CD4-positive, CD25-positive, alpha-beta regulatory T cell (primary cell): ENCODE results near the gene SLC6A7. TPM values are rescaled to one million over a fixed set of nuclear protein-coding genes. Genes with fewer than 3 reads are reported as not detected.

Experiments used
- ATAC-seq, 2 donors: fragments of 150-1000 bp; cut with Tn5 transposase; one replicate each; pipeline ENCODE4 v1.10.0; 2021; ENCODE audit warnings: low read depth in 2 of 2, moderate number of reproducible peaks in 2 of 2, moderate library complexity in 1 of 2
- DNase-seq, 3 donors: peaks; one replicate each; pipeline versions ENCODE4 v3.0.0 to v3.0.0-alpha.2; 2012 to 2022; ENCODE audit warnings: mixed read lengths in 1 of 3
- H3K27ac ChIP-seq: one replicate; pipeline ENCODE4 v1.7.0; 2013; ENCODE audit warnings: mild to moderate bottlenecking, low read length; ENCODE audit not compliant: insufficient read depth, poor library complexity, severe bottlenecking
- H3K27me3 ChIP-seq: one replicate; pipeline ENCODE4 v1.7.0; 2013; ENCODE audit warnings: low read length; ENCODE audit not compliant: control insufficient read depth, insufficient read depth
- H3K36me3 ChIP-seq: one replicate; pipeline ENCODE4 v1.7.0; 2013; ENCODE audit warnings: mild to moderate bottlenecking, low read length, moderate library complexity; ENCODE audit not compliant: control insufficient read depth, insufficient read depth
- H3K4me1 ChIP-seq: 2 replicates; pipeline ENCODE4 v1.7.0; 2013; ENCODE audit warnings: mild to moderate bottlenecking, low read length; ENCODE audit not compliant: insufficient read depth, control insufficient read depth, poor library complexity, severe bottlenecking
- H3K4me3 ChIP-seq: one replicate; pipeline ENCODE4 v1.7.0; 2013; ENCODE audit warnings: low read depth, mild to moderate bottlenecking, low read length, moderate library complexity
- H3K9me3 ChIP-seq, 2 experiments: 1 replicate in 1 of 2; 2 replicates in 1 of 2; pipeline ENCODE4 v1.7.0; 2013; ENCODE audit warnings: low read length in 2 of 2, mild to moderate bottlenecking in 1 of 2, moderate library complexity in 1 of 2; ENCODE audit not compliant: control insufficient read depth in 2 of 2
- H3K27ac Mint-ChIP-seq, 3 donors: one replicate each; pipeline ENCODE4 v1.8.0; 2020 to 2022; ENCODE audit warnings: mild to moderate bottlenecking in 3 of 3, mixed read lengths in 3 of 3, moderate library complexity in 2 of 3
- H3K27me3 Mint-ChIP-seq: one replicate; pipeline ENCODE4 v1.8.0; 2022; ENCODE audit warnings: mild to moderate bottlenecking, mixed read lengths
- H3K36me3 Mint-ChIP-seq: one replicate; pipeline ENCODE4 v1.8.0; 2020; ENCODE audit warnings: mixed read lengths
- H3K4me1 Mint-ChIP-seq, 4 donors: one replicate each; pipeline ENCODE4 v1.8.0; 2020 to 2022; ENCODE audit warnings: mixed read lengths in 4 of 4, mild to moderate bottlenecking in 1 of 4
- H3K4me3 Mint-ChIP-seq, 4 donors: one replicate each; pipeline ENCODE4 v1.8.0; 2020 to 2022; ENCODE audit warnings: mild to moderate bottlenecking in 4 of 4, mixed read lengths in 4 of 4, moderate library complexity in 3 of 4
- H3K9me3 Mint-ChIP-seq, 7 donors: one replicate each; pipeline ENCODE4 v1.8.0; 2020 to 2022; ENCODE audit warnings: mixed read lengths in 7 of 7, mild to moderate bottlenecking in 3 of 7, moderate library complexity in 2 of 7
- polyA plus RNA-seq, 4 donors: library from polyadenylated mRNA; unstranded; fragments of 300-500 nt; fragmentation: Illumina TruSeq; gene quantifications; one replicate each; pipeline ENCODE4 v1.2.3, GENCODE V29; 2021
- total RNA-seq: library from RNA; stranded (reverse); gene quantifications from one replicate; pipeline ENCODE4 v1.2.3, GENCODE V29; 2022

SLC6A7 gene
- total and polyA plus RNA-seq, 5 donors from 2014 or later, result not detected

GRCh38 chr5:150219142-150219541 lies 29.3 kb downstream of the SLC6A7 start:
- H3K27ac Mint-ChIP-seq, result no peak overlapping the region
- H3K4me1 Mint-ChIP-seq, result peaks cover 0 to 3% (median 1%) of the 10 kb centered on the region in 4 donors
- ATAC-seq (no peak), DNase-seq (no peak)
- no peaks in the 10 kb centered on the region for H3K4me1 ChIP-seq
- no peaks in the 10 kb centered on the region for H3K27me3 ChIP-seq
- H3K36me3 ChIP-seq, result no peaks in the 10 kb centered on the region
- H3K4me3 Mint-ChIP-seq, result no peak overlapping the region
- no peak overlapping the region for H3K4me3 ChIP-seq
- H3K27ac ChIP-seq, result no peak overlapping the region
- peaks cover 5% of the 10 kb centered on the region for H3K27me3 Mint-ChIP-seq
- H3K9me3 ChIP-seq, result no peaks in the 10 kb centered on the region
- H3K36me3 Mint-ChIP-seq, result no peaks in the 10 kb centered on the region
- H3K9me3 Mint-ChIP-seq, result no peaks in the 10 kb centered on the region

GRCh38 chr5:150219861-150220260 lies 30.0 kb downstream of the SLC6A7 start:
- Histone ChIP-seq H3K27ac (no peak overlapping the region), H3K4me3 (no peak overlapping the region), H3K9me3 (no peaks in the 10 kb centered on the region), H3K36me3 (no peaks in the 10 kb centered on the region), H3K27me3 (no peaks in the 10 kb centered on the region), H3K4me1 (no peaks in the 10 kb centered on the region)
- no peak for DNase-seq
- H3K4me3 Mint-ChIP-seq, result no peak overlapping the region
- no peaks in the 10 kb centered on the region for H3K36me3 Mint-ChIP-seq
- no peak overlapping the region for H3K27ac Mint-ChIP-seq
- no peaks in the 10 kb centered on the region for H3K9me3 Mint-ChIP-seq
- H3K27me3 Mint-ChIP-seq, result peaks cover 5% of the 10 kb centered on the region
- ATAC-seq, result no peak
- H3K4me1 Mint-ChIP-seq, result peaks cover 0 to 3% (median 1%) of the 10 kb centered on the region in 4 donors

- H3K27ac ChIP-seq, result no peak overlapping the region
- no peaks in the 10 kb centered on the region for H3K36me3 ChIP-seq
- H3K4me1 ChIP-seq, result no peaks in the 10 kb centered on the region
- no peak for ATAC-seq
- no peaks in the 10 kb centered on the region for H3K27me3 ChIP-seq
- no peak for DNase-seq
- H3K36me3 Mint-ChIP-seq, result no peaks in the 10 kb centered on the region
- no peaks in the 10 kb centered on the region for H3K9me3 ChIP-seq
- no peak overlapping the region for H3K27ac Mint-ChIP-seq
- no peak overlapping the region for H3K4me3 Mint-ChIP-seq
- H3K4me1 Mint-ChIP-seq, result peaks cover 0 to 3% (median 1%) of the 10 kb centered on the region in 4 donors
- peaks cover 5% of the 10 kb centered on the region for H3K27me3 Mint-ChIP-seq
- no peaks in the 10 kb centered on the region for H3K9me3 Mint-ChIP-seq
- H3K4me3 ChIP-seq, result no peak overlapping the region
Observed at GRCh38 chr5:150221471-150221870, 31.6 kb downstream of the SLC6A7 start.

GRCh38 chr5:150222906-150223305 lies 33.0 kb downstream of the SLC6A7 start:
- Histone ChIP-seq H3K36me3 (no peaks in the 10 kb centered on the region), H3K9me3 (no peaks in the 10 kb centered on the region), H3K27ac (no peak overlapping the region), H3K4me3 (no peak overlapping the region), H3K27me3 (no peaks in the 10 kb centered on the region), H3K4me1 (no peaks in the 10 kb centered on the region)
- H3K27ac Mint-ChIP-seq, result no peak overlapping the region
- no peak for DNase-seq
- no peak for ATAC-seq
- no peaks in the 10 kb centered on the region for H3K36me3 Mint-ChIP-seq
- peaks cover 5% of the 10 kb centered on the region for H3K27me3 Mint-ChIP-seq
- no peak overlapping the region for H3K4me3 Mint-ChIP-seq
- H3K4me1 Mint-ChIP-seq, result peaks cover 0 to 3% (median 0%) of the 10 kb centered on the region in 4 donors
- no peaks in the 10 kb centered on the region for H3K9me3 Mint-ChIP-seq

- no peak overlapping the region for H3K4me3 Mint-ChIP-seq
- H3K27ac ChIP-seq, result no peak overlapping the region
- peak overlapping the region in 1 of 3 donors; percentile 60 for H3K27ac Mint-ChIP-seq
- H3K27me3 ChIP-seq, result no peaks in the 10 kb centered on the region
- no peaks in the 10 kb centered on the region for H3K36me3 ChIP-seq
- ATAC-seq (no peak), DNase-seq (no peak)
- H3K4me3 ChIP-seq, result no peak overlapping the region
- no peaks in the 10 kb centered on the region for H3K9me3 Mint-ChIP-seq
- H3K27me3 Mint-ChIP-seq, result peaks cover 5% of the 10 kb centered on the region
- no peaks in the 10 kb centered on the region for H3K36me3 Mint-ChIP-seq
- H3K9me3 ChIP-seq, result no peaks in the 10 kb centered on the region
- H3K4me1 ChIP-seq, result no peaks in the 10 kb centered on the region
- no peaks in the 10 kb centered on the region for H3K4me1 Mint-ChIP-seq
Observed at GRCh38 chr5:150223474-150223873, 33.6 kb downstream of the SLC6A7 start.

- Histone ChIP-seq H3K4me3 (no peak overlapping the region), H3K9me3 (no peaks in the 10 kb centered on the region), H3K27ac (no peak overlapping the region), H3K4me1 (no peaks in the 10 kb centered on the region), H3K36me3 (no peaks in the 10 kb centered on the region), H3K27me3 (no peaks in the 10 kb centered on the region)
- DNase-seq (no peak), ATAC-seq (no peak)
- Mint-ChIP-seq H3K36me3 (no peaks in the 10 kb centered on the region), H3K4me1 (no peaks in the 10 kb centered on the region), H3K9me3 (no peaks in the 10 kb centered on the region), H3K27ac (no peak overlapping the region), H3K27me3 (peaks cover 5% of the 10 kb centered on the region), H3K4me3 (no peak overlapping the region)
Observed at GRCh38 chr5:150224483-150225027, 34.7 kb downstream of the SLC6A7 start.

GRCh38 chr5:150227036-150227435 lies 37.2 kb downstream of the SLC6A7 start:
- no peak overlapping the region for H3K27ac Mint-ChIP-seq
- no peak for ATAC-seq
- H3K36me3 ChIP-seq, result no peaks in the 10 kb centered on the region

GRCh38 chr5:150227606-150228273 lies 37.9 kb downstream of the SLC6A7 start:
- no peaks in the 10 kb centered on the region for H3K36me3 ChIP-seq
- no peak overlapping the region for H3K4me3 Mint-ChIP-seq
- H3K4me1 ChIP-seq, result no peaks in the 10 kb centered on the region
- no peak overlapping the region for H3K27ac ChIP-seq
- H3K27ac Mint-ChIP-seq, result no peak overlapping the region
- H3K4me1 Mint-ChIP-seq, result no peaks in the 10 kb centered on the region
- ATAC-seq (no peak), DNase-seq (no peak)
- no peaks in the 10 kb centered on the region for H3K9me3 ChIP-seq
- H3K4me3 ChIP-seq, result no peak overlapping the region
- H3K27me3 ChIP-seq, result no peaks in the 10 kb centered on the region
- peaks cover 5% of the 10 kb centered on the region for H3K27me3 Mint-ChIP-seq
- no peaks in the 10 kb centered on the region for H3K36me3 Mint-ChIP-seq
- no peaks in the 10 kb centered on the region for H3K9me3 Mint-ChIP-seq

More at GRCh38 chr5:150227036-150227435, 37.2 kb downstream of the SLC6A7 start:
- Histone ChIP-seq H3K4me3 (no peak overlapping the region), H3K4me1 (no peaks in the 10 kb centered on the region), H3K27me3 (no peaks in the 10 kb centered on the region), H3K9me3 (no peaks in the 10 kb centered on the region), H3K27ac (no peak overlapping the region)
- no peak for DNase-seq
- Mint-ChIP-seq H3K36me3 (no peaks in the 10 kb centered on the region), H3K9me3 (no peaks in the 10 kb centered on the region), H3K4me1 (no peaks in the 10 kb centered on the region), H3K27me3 (peaks cover 5% of the 10 kb centered on the region), H3K4me3 (no peak overlapping the region)
